Tibial nerve (tissue), 4 donors: ENCODE results near the gene FBH1. TPM values are rescaled to one million over a fixed set of nuclear protein-coding genes. Genes with fewer than 3 reads are reported as not detected.

Experiments
- DNase-seq, 2 donors: peaks; one replicate each; pipeline ENCODE4 v3.0.0-alpha.2; 2019; ENCODE audit warnings: low spot score in 2 of 2
- H3K27ac ChIP-seq, 4 donors: fragments of 200-600 bp; sonication (generic) in 3 of 4; one replicate each; pipeline ENCODE4 v1.5.1; 2017 to 2019; ENCODE audit warnings: mild to moderate bottlenecking in 1 of 4
- H3K27me3 ChIP-seq, 2 donors: fragments of 200-600 bp; sonication (generic) in 1 of 2; one replicate each; pipeline versions ENCODE4 v1.5.1 to v1.6.0; 2017 to 2019
- H3K36me3 ChIP-seq, 3 donors: fragments of 200-600 bp; sonication (generic); one replicate each; pipeline ENCODE4 v1.5.1; 2018 to 2019
- H3K4me1 ChIP-seq, 4 donors: fragments of 200-600 bp; sonication (generic) in 3 of 4; one replicate each; pipeline ENCODE4 v1.5.1; 2017 to 2019
- H3K4me3 ChIP-seq, 4 donors: fragments of 200-600 bp; sonication (generic) in 3 of 4; one replicate each; pipeline ENCODE4 v1.5.1; 2017 to 2019; ENCODE audit warnings: mild to moderate bottlenecking in 1 of 4, moderate library complexity in 1 of 4
- H3K9me3 ChIP-seq, 4 donors: fragments of 200-600 bp; sonication (generic) in 3 of 4; one replicate each; pipeline ENCODE4 v1.5.1; 2017 to 2019
- CTCF ChIP-seq, 5 experiments: fragments of 200-600 bp in 3 of 5; fragments of 450-650 bp in 2 of 5; sonication (generic) in 3 of 5; IDR thresholded peaks; one replicate each; pipeline ENCODE4 v1.5.1; 2016 to 2019; ENCODE audit warnings: antibody characterized with exemption in 5 of 5, mild to moderate bottlenecking in 3 of 5, moderate library complexity in 2 of 5
- EP300 ChIP-seq, 2 donors: sonication (generic); formaldehyde crosslinking; IDR thresholded peaks; one replicate each; pipeline ENCODE4 v1.6.1; 2017; ENCODE audit warnings: antibody characterized with exemption in 2 of 2, mild to moderate bottlenecking in 1 of 2
- POLR2A ChIP-seq, 2 donors: fragments of 450-650 bp; IDR thresholded peaks; one replicate each; pipeline ENCODE4 v1.6.1; 2017; ENCODE audit warnings: antibody characterized with exemption in 2 of 2, mild to moderate bottlenecking in 2 of 2, moderate library complexity in 2 of 2
- WGBS, 2 donors: methylation state at CpG; one replicate each; pipeline ENCODE4 v1.1.5; 2018; 5-methylcytosine and 5-hydroxymethylcytosine counted together
- total RNA-seq, 4 donors: library from RNA; depleted of rRNA; stranded (reverse); fragments of >200 nt; gene quantifications; one replicate each; pipeline ENCODE4 v1.1.0, GENCODE V29; 2016

FBH1 gene
- total RNA-seq = 100 to 1,000 TPM in 2 of 4 donors, 10 to 100 TPM in 2; 64.0 to 109 (median 96.6) TPM

GRCh38 chr10:5889624-5890451, at the start of gene FBH1, which contains the start of gene ANKRD16:
Gene FBH1, plus strand, starts transcription at chr10:5890243. Its CDS starts 103 bp downstream, at chr10:5890346.
Gene ANKRD16, minus strand, starts transcription at chr10:5889893. Its CDS starts 539 bp downstream, at chr10:5889354.
- Histone ChIP-seq H3K27me3 (no peaks in the 10 kb centered on the region), H3K9me3 (no peaks in the 10 kb centered on the region), H3K4me1 (peaks cover 0 to 56% (median 31%) of the 10 kb centered on the region in 4 donors), H3K36me3 (peaks cover 0 to 35% (median 3%) of the 10 kb centered on the region in 3 donors), H3K27ac (peak within 1 kb of the TSS; percentile 28 to 93 (median 86)), H3K4me3 (peak within 1 kb of the TSS; percentile 72 to 98 (median 94))
- peak; percentile 96 to 97 for DNase-seq
- WGBS, 2 donors = 0% methylated on average over 13 to 54 of the region's 109 CpGs
- TF ChIP-seq POLR2A (IDR thresholded peaks at IDR 0.05) (peak; percentile 13 to 74), CTCF (IDR thresholded peaks at IDR 0.05) (peak in 1 of 5 experiments; percentile 69), EP300 (IDR thresholded peaks at IDR 0.05) (peak; percentile 37 to 85)

- Histone ChIP-seq H3K4me1 (peaks cover 0 to 19% (median 10%) of the 10 kb centered on the region in 4 donors), H3K9me3 (no peaks in the 10 kb centered on the region), H3K4me3 (peak overlapping the region in 2 of 4 donors; percentile 14 to 28), H3K27me3 (no peaks in the 10 kb centered on the region), H3K36me3 (no peaks in the 10 kb centered on the region), H3K27ac (peak overlapping the region; percentile 4 to 87 (median 80))
- 20 to 21% methylated on average over 26 to 35 of the region's 40 CpGs for WGBS, 2 donors
- peak in 1 of 2 donors; percentile 74 for TF ChIP-seq EP300 (IDR thresholded peaks at IDR 0.05)
- no peak for TF ChIP-seq POLR2A (IDR thresholded peaks at IDR 0.05)
- TF ChIP-seq CTCF (IDR thresholded peaks at IDR 0.05) = no peak
- peak; percentile 10 to 50 for DNase-seq
These were observed 49.4 kb upstream of the FBH1 start for GRCh38 chr10:5840314-5841307.

- Histone ChIP-seq H3K36me3 (no peaks in the 10 kb centered on the region), H3K4me3 (no peak overlapping the region), H3K27me3 (no peaks in the 10 kb centered on the region), H3K27ac (no peak overlapping the region), H3K4me1 (peaks cover 0 to 26% (median 13%) of the 10 kb centered on the region in 4 donors), H3K9me3 (no peaks in the 10 kb centered on the region)
- 94 to 95% methylated on average over 14 of the region's 14 CpGs for WGBS, 2 donors
- no peak for DNase-seq
- TF ChIP-seq EP300 (IDR thresholded peaks at IDR 0.05) (no peak), POLR2A (IDR thresholded peaks at IDR 0.05) (no peak), CTCF (IDR thresholded peaks at IDR 0.05) (no peak)
These were observed 48.1 kb upstream of the FBH1 start for GRCh38 chr10:5841965-5842364.

GRCh38 chr10:5843686-5844344, 46.2 kb upstream of the FBH1 start:
- H3K27me3 ChIP-seq = no peaks in the 10 kb centered on the region
- no peak for DNase-seq
- no peaks in the 10 kb centered on the region for H3K9me3 ChIP-seq
- H3K4me1 ChIP-seq = peaks cover 0 to 26% (median 13%) of the 10 kb centered on the region in 4 donors
- H3K36me3 ChIP-seq = no peaks in the 10 kb centered on the region
- WGBS, 2 donors = 77 to 89% methylated on average over 4 of the region's 4 CpGs
- no peak overlapping the region for H3K27ac ChIP-seq
- no peak overlapping the region for H3K4me3 ChIP-seq
- TF ChIP-seq EP300 (IDR thresholded peaks at IDR 0.05) (no peak), CTCF (IDR thresholded peaks at IDR 0.05) (no peak), POLR2A (IDR thresholded peaks at IDR 0.05) (no peak)
